Measurements from ENCODE around the gene KRTCAP2.

Gene KRTCAP2

GRCh38 chr1:155130272-155131006, 42.7 kb downstream of the KRTCAP2 start:
- FAIRE-seq, result no peak

GRCh38 chr1:155128755-155129473, 44.2 kb downstream of the KRTCAP2 start:
- no peak for FAIRE-seq

GRCh38 chr1:155127967-155128754, 44.9 kb downstream of the KRTCAP2 start:
- FAIRE-seq, result no peak

- FAIRE-seq, result no peak
Measured at GRCh38 chr1:155127105-155127966, 45.8 kb downstream of the KRTCAP2 start, which contains the start of gene EFNA1. Gene EFNA1 (plus strand): TSS chr1:155127876. CDS start chr1:155127978, 102 bp downstream.

GRCh38 chr1:155126556-155127104, 46.5 kb downstream of the KRTCAP2 start:
- FAIRE-seq, result no peak

- no peak for FAIRE-seq
Measured at GRCh38 chr1:155125946-155126555, 47.1 kb downstream of the KRTCAP2 start.

- FAIRE-seq, result no peak
Measured at GRCh38 chr1:155125511-155125945, 47.6 kb downstream of the KRTCAP2 start.

- no peak for FAIRE-seq
Measured at GRCh38 chr1:155124503-155125463, 48.3 kb downstream of the KRTCAP2 start.

- no peak for FAIRE-seq
Measured at GRCh38 chr1:155123801-155124200, 49.3 kb downstream of the KRTCAP2 start.

- FAIRE-seq, result no peak
Measured at GRCh38 chr1:155122308-155122707, 50.8 kb downstream of the KRTCAP2 start.

- FAIRE-seq, result no peak
Measured at GRCh38 chr1:155121249-155121648, 51.9 kb downstream of the KRTCAP2 start.

GRCh38 chr1:155120253-155120652, 52.9 kb downstream of the KRTCAP2 start:
- FAIRE-seq, result no peak

Measured in A204.1 (cell line).